Right lung (tissue), 5 donors: ENCODE results near the gene TGM4. TPM values are rescaled to one million over a fixed set of nuclear protein-coding genes. Genes with fewer than 3 reads are reported as not detected.
"Not testable (repeated sequence)": the region's sequence is repeated elsewhere in the genome, so short reads cannot be mapped to it uniquely, and the experiment has no call there.

Source experiments
- DNase-seq, 2 donors: peaks; one replicate each; pipeline ENCODE4 v3.0.0-alpha.2; 2013
- polyA plus RNA-seq, 5 donors: library from polyadenylated mRNA; unstranded; fragments of 120-200 nt; gene quantifications; one replicate each; pipeline versions ENCODE4 v1.2.1 to v1.2.3, GENCODE V29; 2013; ENCODE audit warnings: inconsistent platforms in 1 of 5, low replicate concordance in 1 of 5; ENCODE audit not compliant: insufficient read length in 5 of 5, insufficient read depth in 1 of 5

Gene TGM4
- polyA plus RNA-seq, 5 donors = 0.03 to 0.09 (median 0.05) TPM; not detected in 1

- peak; percentile 23 to 25 for DNase-seq
Observed at GRCh38 chr3:44913868-44914468, 39.6 kb downstream of the TGM4 start.

- DNase-seq = no peak
Observed at GRCh38 chr3:44914936-44915335, 40.5 kb downstream of the TGM4 start.

DNA sequence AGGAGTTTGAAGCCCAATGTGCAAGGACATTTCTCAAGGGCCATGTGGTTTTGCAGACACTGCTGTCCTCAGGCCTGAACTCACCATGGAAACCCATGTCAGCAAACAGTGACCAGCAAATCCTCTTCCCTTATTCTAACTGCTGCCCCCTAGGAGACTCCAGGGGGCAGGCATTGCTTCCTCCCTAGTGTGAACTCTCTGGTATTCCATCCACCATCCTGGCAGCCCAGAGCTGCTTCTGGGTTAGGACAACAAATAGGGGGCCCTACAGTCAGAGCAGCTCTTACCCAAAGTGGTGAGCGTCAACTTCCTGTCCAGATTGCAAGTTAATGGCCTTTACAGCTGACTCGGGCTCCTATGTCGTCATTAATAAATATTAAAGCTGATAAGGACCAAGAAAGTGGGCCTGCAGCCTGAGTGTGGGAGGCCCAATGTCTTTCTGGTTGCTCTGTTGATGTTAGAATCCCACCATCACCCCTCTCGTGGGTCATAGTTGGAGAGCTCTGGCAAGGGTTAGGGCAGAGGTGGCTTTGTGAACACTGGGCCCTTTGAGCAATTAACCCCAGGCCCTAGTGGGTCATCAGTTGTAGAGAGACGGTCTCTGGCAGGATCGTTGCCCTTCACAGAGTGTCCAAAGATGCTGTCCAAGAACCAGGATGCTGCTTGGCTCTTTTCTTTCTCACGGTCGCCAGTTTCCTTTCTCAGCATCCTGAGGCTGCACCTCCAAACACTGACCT lies 41.5 kb downstream of the TGM4 start:
- DNase-seq = peak; percentile 13 to 39

DNA sequence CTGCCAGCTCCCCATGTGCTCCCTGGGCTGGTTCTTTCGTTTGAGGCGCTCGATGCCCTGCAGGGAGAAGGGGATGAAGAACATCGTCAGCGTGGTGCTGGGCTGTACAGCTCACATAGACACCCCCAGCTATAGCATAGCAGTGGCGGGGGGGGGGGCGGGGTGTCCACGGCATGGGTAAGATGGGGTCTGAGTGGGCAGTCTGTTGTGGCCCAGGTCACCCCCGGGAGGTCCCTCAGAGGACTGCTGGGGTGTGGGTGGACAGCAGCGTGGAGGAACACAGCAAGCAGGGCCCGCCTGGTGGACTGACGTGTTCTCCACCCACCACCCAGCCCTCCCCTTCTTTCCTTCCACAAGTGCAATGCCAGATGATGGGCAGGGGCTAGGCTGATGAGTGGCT lies 43.7 kb downstream of the TGM4 start:
- DNase-seq = no peak

DNA sequence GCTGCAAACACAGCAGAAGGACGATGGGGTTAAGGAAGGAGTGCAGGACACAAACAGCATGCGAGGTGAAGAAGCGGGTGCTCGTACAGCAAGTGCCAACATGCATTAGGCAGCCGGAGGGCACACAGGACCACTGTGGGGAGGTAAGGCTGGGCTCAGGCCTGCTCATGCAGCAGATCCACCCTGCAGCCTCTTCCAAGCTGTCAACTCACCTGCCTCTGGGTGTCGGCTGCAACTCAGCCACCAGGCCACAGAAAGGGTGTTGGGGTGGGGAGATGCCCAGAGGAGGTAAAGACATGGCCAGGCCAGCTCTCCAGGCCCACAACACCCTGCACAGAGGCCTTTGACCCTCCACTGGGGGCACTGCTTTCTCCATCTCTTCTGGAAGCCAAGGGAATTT lies 44.2 kb downstream of the TGM4 start:
- DNase-seq = no peak

DNA sequence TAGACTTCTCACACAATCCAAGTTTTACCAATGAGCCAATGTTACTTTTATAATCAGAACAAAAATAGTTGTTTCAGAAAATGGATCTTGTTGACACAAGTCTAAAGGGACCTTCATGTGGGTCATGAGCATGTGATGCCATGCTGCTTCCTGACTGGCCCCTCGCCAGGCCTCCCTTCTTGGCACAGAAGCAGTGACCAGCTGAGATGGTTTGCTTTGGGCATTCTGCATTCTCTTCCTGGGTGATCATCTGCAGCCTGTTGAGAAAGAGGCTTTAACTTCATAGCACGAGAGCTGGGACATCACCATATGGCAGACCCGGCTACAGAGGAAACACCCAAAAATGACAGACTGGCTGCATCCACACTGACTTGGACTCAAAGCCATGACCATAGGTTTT lies 45.7 kb downstream of the TGM4 start:
- DNase-seq = no peak

- DNase-seq = no peak
Observed at GRCh38 chr3:44923632-44924456, 49.4 kb downstream of the TGM4 start.

GRCh38 chr3:44924457-44925084 lies 50.2 kb downstream of the TGM4 start:
- no peak for DNase-seq

DNA sequence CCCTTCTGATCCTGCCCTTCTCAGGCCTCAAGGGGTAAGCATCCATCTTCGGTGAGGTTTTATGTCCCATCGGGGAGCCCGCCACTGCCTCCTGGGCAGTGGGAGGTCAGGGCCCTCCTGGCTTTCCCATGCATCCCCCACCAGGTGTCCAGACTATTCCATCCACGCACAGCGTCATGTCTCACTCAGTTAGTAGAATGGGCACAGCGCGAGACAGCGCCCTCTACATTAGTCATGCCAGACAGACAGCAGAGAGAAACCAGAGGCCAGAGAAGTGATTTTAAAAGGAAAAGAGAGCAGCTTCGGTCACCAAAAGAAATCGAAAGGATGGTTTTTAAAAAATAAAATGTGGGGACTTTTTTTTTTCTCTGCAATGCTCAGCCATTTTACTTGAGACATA lies 51.8 kb downstream of the TGM4 start:
- no peak for DNase-seq

GRCh38 chr3:44926921-44927320 lies 52.5 kb downstream of the TGM4 start:
- DNase-seq = no peak

GRCh38 chr3:44927371-44927770 lies 53.0 kb downstream of the TGM4 start:
- DNase-seq = no peak

DNA sequence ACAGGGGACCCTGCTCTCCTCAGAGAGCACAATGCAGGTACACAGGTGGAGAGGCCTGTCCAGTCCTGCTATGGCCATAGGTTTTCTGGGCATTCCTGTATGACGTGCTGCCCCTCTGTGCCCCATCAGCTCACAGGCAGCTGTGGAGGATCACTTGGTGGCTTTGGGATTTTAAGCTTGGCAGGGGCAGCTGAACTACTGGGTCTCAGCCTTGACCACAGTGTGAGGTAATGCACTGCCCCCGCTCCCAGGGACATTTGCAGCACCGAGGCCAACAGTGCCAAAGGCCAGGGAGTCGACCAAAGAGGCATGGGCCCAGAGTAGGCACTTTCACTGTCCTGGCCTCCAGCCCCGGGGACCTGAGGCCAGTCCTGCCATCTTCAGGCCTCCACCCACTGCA lies 55.4 kb downstream of the TGM4 start:
- DNase-seq = no peak

- no peak for DNase-seq
Observed at GRCh38 chr3:44930911-44931310, 56.5 kb downstream of the TGM4 start.

DNA sequence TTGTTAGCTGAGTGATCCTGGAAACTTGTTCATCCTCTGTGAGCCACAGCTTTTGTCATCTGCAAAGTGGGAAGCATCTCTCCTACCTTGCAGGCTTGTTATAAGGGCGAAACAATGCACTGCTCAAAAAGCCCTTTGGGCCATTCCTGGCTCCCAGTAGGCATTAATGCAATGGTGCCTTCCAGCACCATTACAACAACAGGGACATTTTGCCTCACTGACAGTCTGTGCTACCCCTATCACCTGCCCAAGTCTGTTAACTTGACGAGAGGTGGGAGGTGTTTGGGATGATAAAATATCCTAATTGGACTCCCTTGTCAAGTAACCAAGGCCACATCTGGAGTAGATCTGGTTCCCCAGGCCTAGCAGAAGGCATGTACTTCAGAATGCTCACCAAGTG lies 57.4 kb downstream of the TGM4 start:
- DNase-seq = no peak

- DNase-seq = no peak
Observed at GRCh38 chr3:44932271-44932670, 57.9 kb downstream of the TGM4 start.

DNA sequence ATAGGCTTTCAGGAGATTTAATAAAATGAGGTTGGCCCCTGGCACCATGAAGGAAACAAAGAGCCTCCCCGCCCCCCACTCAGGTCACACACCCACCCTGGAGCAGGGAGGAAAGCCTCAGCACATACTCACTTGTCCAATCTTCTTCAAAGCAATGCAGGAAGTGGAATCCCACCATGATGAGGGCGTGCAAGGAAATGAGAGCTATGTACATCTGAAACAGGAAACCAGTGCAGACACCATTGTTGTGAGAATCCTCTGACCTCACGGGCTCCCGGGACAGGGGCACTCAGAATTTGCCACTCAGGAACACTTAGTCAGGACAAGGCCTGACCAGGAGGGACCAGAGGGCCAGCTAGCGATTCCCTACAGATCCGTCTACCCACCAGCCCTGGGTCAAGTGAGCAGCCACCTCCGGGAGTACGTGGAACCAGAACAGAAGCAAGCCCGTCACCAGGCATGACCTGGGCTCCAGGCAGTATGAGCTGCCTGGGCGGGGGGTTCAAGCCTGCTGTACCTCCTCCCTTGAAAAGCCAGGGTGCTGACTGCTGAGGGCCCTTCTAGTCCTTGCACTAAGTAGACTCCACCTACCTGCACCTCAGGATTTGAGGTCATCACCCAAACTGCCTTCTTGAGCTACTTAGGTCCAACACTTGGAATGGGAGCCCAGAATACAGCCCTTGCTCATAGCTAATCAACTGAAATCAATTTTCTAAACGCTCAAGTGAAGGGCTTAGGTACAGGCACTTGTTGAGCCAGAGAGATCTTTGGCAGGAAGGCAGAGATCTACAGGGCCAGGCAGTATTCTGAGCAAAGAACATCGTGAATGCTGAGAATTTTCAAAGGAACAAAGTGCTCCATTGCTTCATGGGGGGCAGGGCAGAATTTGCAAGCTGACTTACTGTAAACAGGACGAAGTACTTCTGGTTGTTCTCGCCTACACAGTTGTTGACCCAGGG lies 58.9 kb downstream of the TGM4 start:
- DNase-seq = no peak

GRCh38 chr3:44939581-44940036 lies 65.2 kb downstream of the TGM4 start:
- peak; percentile 63 to 65 for DNase-seq

GRCh38 chr3:44942202-44942921 lies 68.0 kb downstream of the TGM4 start:
- no peak for DNase-seq

DNA sequence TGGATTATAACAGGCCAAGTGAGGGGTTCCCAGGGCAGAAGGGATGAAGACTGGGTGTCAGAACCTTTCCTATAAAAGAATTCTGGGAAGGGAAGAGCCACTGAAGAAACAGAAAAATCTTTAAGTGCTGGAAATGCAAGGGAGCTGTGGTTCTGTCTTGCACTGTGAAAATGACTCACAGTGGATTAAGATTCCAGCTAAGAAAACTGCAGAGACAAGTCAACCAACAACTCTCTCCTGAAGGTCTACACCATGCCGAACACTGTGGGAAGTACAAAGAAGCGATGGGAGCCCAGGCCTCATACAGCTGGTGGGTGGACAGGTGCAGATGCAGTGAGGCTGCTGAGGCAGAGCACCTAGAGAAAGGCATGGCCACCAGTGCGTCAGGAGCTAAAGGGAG lies 73.8 kb downstream of the TGM4 start:
- no peak for DNase-seq

- DNase-seq = not testable (repeated sequence)
Observed at GRCh38 chr3:44949770-44950169, 75.4 kb downstream of the TGM4 start.
